Esophagus squamous epithelium (tissue), 5 donors: ENCODE measurements around the gene MFSD11. TPM values are rescaled to one million over a fixed set of nuclear protein-coding genes. Genes with fewer than 3 reads are reported as not detected.

Source experiments
- DNase-seq: peaks from one replicate; lab custom pipeline; 2025; lab: John Stamatoyannopoulos, UW
- H3K27ac ChIP-seq, 4 donors: fragments of 200-600 bp; sonication (generic); one replicate each; pipeline ENCODE4 v1.5.1; 2016 to 2019; ENCODE audit warnings: mild to moderate bottlenecking in 1 of 4
- H3K27me3 ChIP-seq, 4 donors: fragments of 200-600 bp; sonication (generic); 1 replicate in 3 of 4; 2 replicates in 1 of 4; pipeline versions ENCODE4 v1.5.1 to v1.6.0; 2017 to 2021; ENCODE audit warnings: antibody characterized with exemption in 1 of 4
- H3K36me3 ChIP-seq, 3 donors: fragments of 200-600 bp; sonication (generic); one replicate each; pipeline ENCODE4 v1.5.1; 2016 to 2019
- H3K4me1 ChIP-seq, 3 donors: fragments of 200-600 bp; sonication (generic); one replicate each; pipeline ENCODE4 v1.5.1; 2017 to 2019
- H3K4me3 ChIP-seq, 4 donors: fragments of 200-600 bp; sonication (generic); 1 replicate in 3 of 4; 2 replicates in 1 of 4; pipeline ENCODE4 v1.5.1; 2016 to 2019; ENCODE audit warnings: mild to moderate bottlenecking in 2 of 4, moderate library complexity in 1 of 4
- H3K9me3 ChIP-seq, 3 donors: fragments of 200-600 bp; sonication (generic); one replicate each; pipeline ENCODE4 v1.5.1; 2016 to 2019
- POLR2A ChIP-seq, 4 donors: fragments of 450-650 bp; IDR thresholded peaks; one replicate each; pipeline ENCODE4 v1.6.1; 2017; ENCODE audit warnings: antibody characterized with exemption in 4 of 4, mild to moderate bottlenecking in 4 of 4, moderate library complexity in 3 of 4
- WGBS, 2 donors: methylation state at CpG; one replicate each; pipeline ENCODE4 v1.1.5; 2018; 5-methylcytosine and 5-hydroxymethylcytosine counted together
- intact Hi-C: fragments of 100-400 bp; cut with DNase I; formaldehyde crosslinking; loops from one replicate; pipeline ENCODE4 v1.15.0; 2022
- total RNA-seq, 4 donors: library from RNA; depleted of rRNA; stranded (reverse); fragments of >200 nt; gene quantifications; one replicate each; pipeline ENCODE4 v1.1.0, GENCODE V29; 2016
- TF ChIP-seq, protein P1 (sequence below), 6 experiments: fragments of 450-650 bp in 4 of 6; fragments of 200-600 bp in 2 of 6; sonication (generic) in 2 of 6; IDR thresholded peaks; one replicate each; pipeline ENCODE4 v1.5.1; 2016 to 2019; ENCODE audit warnings: antibody characterized with exemption in 6 of 6, mild to moderate bottlenecking in 4 of 6, moderate library complexity in 4 of 6
- donor health status: DM: yes; HTN: yes; CAD: no.

Gene MFSD11
- total RNA-seq, 4 donors from 2014 or later: 24.2 to 31.0 (median 28.1) TPM

DNA sequence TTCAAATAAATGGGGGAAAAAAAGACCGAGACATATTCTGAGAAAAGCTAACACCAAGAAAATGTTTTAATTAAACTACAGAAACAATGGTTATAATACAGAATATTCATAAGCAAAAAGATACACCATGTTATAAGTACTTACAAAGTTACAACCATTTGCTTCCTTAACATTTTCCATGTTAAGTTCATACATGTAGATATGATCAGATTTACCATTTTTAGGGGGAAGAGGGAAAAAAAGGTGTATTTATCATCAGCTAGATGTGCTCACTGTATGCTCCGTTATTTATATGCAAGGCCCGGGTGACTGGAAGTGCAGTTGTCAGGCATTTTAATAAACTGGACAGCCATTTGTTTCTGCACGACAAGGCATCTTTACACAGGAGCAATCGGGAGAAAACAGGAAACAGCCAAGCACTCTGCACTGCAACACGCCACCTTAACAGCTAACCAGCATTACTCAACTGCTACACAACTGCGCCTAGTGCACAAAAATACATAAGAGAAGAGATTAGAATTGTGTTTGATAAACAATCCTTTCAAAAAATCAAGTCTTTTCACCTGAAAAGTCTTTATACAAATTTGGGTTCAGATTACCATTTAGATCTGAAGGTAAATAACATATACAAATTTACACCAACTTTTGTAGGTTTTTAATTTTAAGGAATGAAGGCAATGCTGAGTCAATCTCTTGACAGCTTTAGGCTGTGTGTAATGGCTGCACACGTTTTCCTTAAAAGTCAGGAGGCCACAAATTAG is 3.7 kb upstream of the MFSD11 start:
- Histone ChIP-seq H3K36me3 (peaks cover 0 to 66% (median 17%) of the 10 kb centered on the region in 3 donors), H3K27ac (peak overlapping the region; percentile 14 to 100 (median 98)), H3K4me3 (peak overlapping the region; percentile 72 to 98 (median 90)), H3K27me3 (no peaks in the 10 kb centered on the region), H3K4me1 (peaks cover 21 to 79% (median 56%) of the 10 kb centered on the region in 3 donors), H3K9me3 (no peaks in the 10 kb centered on the region)
- 8 to 15% methylated on average over 8 of the region's 8 CpGs for WGBS, 2 donors
- intact Hi-C loops: no loop called here
- DNase-seq: no peak
- no peak for TF ChIP-seq POLR2A (IDR thresholded peaks at IDR 0.05)
- TF ChIP-seq, protein P1, sequence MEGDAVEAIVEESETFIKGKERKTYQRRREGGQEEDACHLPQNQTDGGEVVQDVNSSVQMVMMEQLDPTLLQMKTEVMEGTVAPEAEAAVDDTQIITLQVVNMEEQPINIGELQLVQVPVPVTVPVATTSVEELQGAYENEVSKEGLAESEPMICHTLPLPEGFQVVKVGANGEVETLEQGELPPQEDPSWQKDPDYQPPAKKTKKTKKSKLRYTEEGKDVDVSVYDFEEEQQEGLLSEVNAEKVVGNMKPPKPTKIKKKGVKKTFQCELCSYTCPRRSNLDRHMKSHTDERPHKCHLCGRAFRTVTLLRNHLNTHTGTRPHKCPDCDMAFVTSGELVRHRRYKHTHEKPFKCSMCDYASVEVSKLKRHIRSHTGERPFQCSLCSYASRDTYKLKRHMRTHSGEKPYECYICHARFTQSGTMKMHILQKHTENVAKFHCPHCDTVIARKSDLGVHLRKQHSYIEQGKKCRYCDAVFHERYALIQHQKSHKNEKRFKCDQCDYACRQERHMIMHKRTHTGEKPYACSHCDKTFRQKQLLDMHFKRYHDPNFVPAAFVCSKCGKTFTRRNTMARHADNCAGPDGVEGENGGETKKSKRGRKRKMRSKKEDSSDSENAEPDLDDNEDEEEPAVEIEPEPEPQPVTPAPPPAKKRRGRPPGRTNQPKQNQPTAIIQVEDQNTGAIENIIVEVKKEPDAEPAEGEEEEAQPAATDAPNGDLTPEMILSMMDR (IDR thresholded peaks at IDR 0.05): no peak

DNA sequence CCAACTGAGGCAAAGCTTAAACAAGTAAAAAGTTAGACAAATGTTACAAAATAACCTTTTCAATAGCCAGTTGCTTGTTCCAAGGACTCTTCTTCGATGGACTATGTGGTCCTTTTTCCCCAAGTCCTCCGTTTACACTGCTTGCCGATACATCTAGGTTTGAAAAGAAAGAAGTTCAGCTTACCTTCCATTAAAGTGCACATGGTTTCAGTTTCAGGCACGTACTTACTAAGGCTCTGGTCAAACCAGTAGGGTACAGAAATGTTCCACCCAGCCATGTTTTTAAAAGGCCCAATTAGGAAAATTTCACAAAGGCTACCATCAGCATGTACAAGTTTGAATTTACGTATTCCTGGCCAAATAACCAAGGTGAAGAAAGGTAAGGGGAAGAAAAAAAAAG is 2.9 kb upstream of the MFSD11 start:
- intact Hi-C loops: no loop called here
- Histone ChIP-seq H3K4me3 (peak overlapping the region; percentile 72 to 98 (median 90)), H3K4me1 (peaks cover 21 to 79% (median 60%) of the 10 kb centered on the region in 3 donors), H3K9me3 (no peaks in the 10 kb centered on the region), H3K36me3 (peaks cover 0 to 58% (median 14%) of the 10 kb centered on the region in 3 donors), H3K27me3 (no peaks in the 10 kb centered on the region), H3K27ac (peak overlapping the region; percentile 14 to 100 (median 98))
- DNase-seq: no peak
- TF ChIP-seq POLR2A (IDR thresholded peaks at IDR 0.05): no peak
- TF ChIP-seq, protein P1 (IDR thresholded peaks at IDR 0.05): no peak
- 4 to 8% methylated on average over 5 of the region's 5 CpGs for WGBS, 2 donors

DNA sequence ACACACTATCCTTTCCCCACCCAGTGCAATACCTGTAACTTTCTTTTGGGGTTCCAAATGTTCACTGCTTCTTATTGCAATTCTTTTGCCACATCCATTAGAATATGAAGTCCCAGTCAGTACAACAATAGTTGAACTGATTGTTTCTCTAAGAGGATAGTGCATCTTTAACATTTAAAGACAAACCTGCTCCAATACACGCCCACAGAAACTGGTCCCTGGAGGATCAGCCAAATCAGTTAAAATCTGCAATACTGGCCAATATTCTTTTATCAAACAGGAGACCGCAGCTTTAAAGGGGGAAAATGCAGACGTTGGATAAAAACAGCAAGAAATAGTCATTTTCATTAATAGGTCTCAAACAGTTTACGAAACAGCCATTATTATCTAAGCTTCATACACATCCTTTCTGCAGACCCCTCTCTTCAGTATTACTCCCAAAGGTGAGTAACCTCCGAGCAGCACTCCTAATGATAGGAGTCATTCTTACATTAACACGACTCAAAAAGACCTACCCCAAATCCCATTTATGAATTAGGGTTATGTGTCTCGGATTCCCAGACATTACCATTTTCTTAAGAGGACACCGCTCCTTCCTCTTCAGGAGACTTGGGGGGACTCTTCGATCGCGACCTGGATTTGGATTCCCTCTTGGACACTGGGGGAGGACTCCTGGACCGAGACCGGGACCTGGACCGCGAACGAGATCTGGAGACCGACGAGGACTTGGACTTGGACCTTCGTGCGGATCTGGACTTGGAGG is 2.2 kb upstream of the MFSD11 start:
- no peaks in the 10 kb centered on the region for H3K9me3 ChIP-seq
- no peak for TF ChIP-seq POLR2A (IDR thresholded peaks at IDR 0.05)
- TF ChIP-seq, protein P1 (IDR thresholded peaks at IDR 0.05): no peak
- H3K36me3 ChIP-seq: peaks cover 0 to 51% (median 14%) of the 10 kb centered on the region in 3 donors
- peak overlapping the region; percentile 72 to 98 (median 90) for H3K4me3 ChIP-seq
- DNase-seq: no peak
- no peaks in the 10 kb centered on the region for H3K27me3 ChIP-seq
- intact Hi-C loops: no loop called here
- WGBS, 2 donors: 0 to 1% methylated on average over 10 to 11 of the region's 20 CpGs
- peak overlapping the region; percentile 97 to 100 (median 99) for H3K27ac ChIP-seq
- H3K4me1 ChIP-seq: peaks cover 21 to 79% (median 63%) of the 10 kb centered on the region in 3 donors

DNA sequence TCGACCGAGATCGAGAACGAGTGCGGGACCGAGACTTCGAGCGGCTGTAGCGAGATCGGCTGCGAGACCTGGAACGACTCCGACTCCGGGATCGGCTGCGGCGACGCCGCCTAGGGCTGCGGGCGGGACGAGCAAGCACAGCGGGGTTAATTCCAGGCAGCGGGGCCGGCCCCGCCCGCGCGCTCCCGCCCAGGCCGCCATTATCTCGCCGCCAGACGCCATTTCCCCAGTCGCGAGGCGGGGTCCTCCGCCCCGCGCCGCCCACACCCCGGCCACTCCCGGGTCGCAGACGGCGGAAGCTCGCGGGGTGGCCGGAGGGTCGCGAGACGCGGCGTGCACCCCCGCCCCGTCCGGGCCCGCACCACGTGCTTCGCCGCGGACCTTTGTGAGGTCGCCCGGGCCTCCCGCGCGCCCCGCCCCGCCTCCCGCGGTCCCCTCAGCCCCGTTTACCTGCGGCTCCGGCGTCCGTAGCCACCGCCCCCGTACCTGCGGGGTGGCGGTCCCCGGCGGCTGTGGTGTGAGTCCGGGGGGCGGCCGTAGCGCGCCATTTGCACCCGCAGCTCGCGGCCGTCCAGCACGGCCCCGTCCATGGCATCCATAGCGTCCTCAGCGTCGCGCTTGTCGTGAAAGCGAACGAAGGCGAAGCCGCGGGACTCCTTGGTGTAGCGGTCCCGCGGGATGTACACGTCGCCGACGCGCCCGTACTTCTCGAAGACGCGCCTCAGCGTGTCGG is 1.4 kb upstream of the MFSD11 start:
- Histone ChIP-seq H3K36me3 (peaks cover 0 to 48% (median 14%) of the 10 kb centered on the region in 3 donors), H3K9me3 (no peaks in the 10 kb centered on the region), H3K27me3 (no peaks in the 10 kb centered on the region), H3K4me3 (peak overlapping the region; percentile 72 to 98 (median 90)), H3K4me1 (peaks cover 21 to 75% (median 58%) of the 10 kb centered on the region in 3 donors), H3K27ac (peak overlapping the region; percentile 97 to 100 (median 99))
- 0% methylated on average over 9 of the region's 117 CpGs; no CpG with 5 or more reads in 1 of the 2 donors for WGBS, 2 donors
- TF ChIP-seq POLR2A (IDR thresholded peaks at IDR 0.05): peak in 2 of 4 donors; percentile 33 to 48
- TF ChIP-seq, protein P1 (IDR thresholded peaks at IDR 0.05): peak in 2 of 6 experiments; percentile 12 to 21
- intact Hi-C loops: no loop called here
- no peak for DNase-seq
